Colonic mucosa (tissue), 4 donors: ENCODE results near the gene PIP5K1B. TPM values are rescaled to one million over a fixed set of nuclear protein-coding genes. Genes with fewer than 3 reads are reported as not detected.

Experiments used
- DNase-seq: peaks from one replicate; pipeline ENCODE4 v3.0.0-alpha.2; 2020
- H3K27ac ChIP-seq: fragments of 200-600 bp; one replicate; pipeline ENCODE4 v1.8.0; 2021
- H3K27me3 ChIP-seq: fragments of 200-600 bp; one replicate; pipeline ENCODE4 v1.8.0; 2021
- H3K36me3 ChIP-seq: fragments of 200-600 bp; one replicate; pipeline ENCODE4 v1.8.0; 2021
- H3K4me1 ChIP-seq: fragments of 200-600 bp; one replicate; pipeline ENCODE4 v1.8.0; 2021; ENCODE audit warnings: mild to moderate bottlenecking
- H3K4me3 ChIP-seq: fragments of 200-600 bp; one replicate; pipeline ENCODE4 v1.8.0; 2021
- H3K9ac ChIP-seq, 2 donors: one replicate each; pipeline ENCODE4 v1.7.0; 2013; ENCODE audit warnings: control low read depth in 2 of 2, low read depth in 2 of 2, low read length in 2 of 2
- H3K9me3 ChIP-seq: fragments of 200-600 bp; one replicate; pipeline ENCODE4 v1.8.0; 2021
- intact Hi-C: fragments of 100-400 bp; cut with DNase I; formaldehyde crosslinking; loops from one replicate; pipeline ENCODE4 v1.14.1; 2022
- total RNA-seq, 2 donors: library from RNA; stranded (reverse); fragmentation: NEBNext Ultra II Directional in 1 of 2; extraction: Animal tissue kit (Norgen Biotek cat#: 25700) in 1 of 2; gene quantifications; one replicate each; pipeline ENCODE4 v1.2.1, GENCODE V29; 2021
- TF ChIP-seq, protein P1 (sequence below): fragments of 200-600 bp; IDR thresholded peaks from one replicate; pipeline ENCODE4 v1.8.0; 2022; ENCODE audit warnings: antibody characterized with exemption, mild to moderate bottlenecking
- donor health status: healthy.
- donor health status: DM: no; HTN: no; CAD: no.
- donor health status: DM: no; HTN: no; CAD: no.

PIP5K1B gene
- total RNA-seq, 2 donors from 2014 or later: 59.2 to 74.2 TPM

GRCh38 chr9:68852941-68853340 is 147.9 kb downstream of the PIP5K1B start:
- TF ChIP-seq, protein P1, sequence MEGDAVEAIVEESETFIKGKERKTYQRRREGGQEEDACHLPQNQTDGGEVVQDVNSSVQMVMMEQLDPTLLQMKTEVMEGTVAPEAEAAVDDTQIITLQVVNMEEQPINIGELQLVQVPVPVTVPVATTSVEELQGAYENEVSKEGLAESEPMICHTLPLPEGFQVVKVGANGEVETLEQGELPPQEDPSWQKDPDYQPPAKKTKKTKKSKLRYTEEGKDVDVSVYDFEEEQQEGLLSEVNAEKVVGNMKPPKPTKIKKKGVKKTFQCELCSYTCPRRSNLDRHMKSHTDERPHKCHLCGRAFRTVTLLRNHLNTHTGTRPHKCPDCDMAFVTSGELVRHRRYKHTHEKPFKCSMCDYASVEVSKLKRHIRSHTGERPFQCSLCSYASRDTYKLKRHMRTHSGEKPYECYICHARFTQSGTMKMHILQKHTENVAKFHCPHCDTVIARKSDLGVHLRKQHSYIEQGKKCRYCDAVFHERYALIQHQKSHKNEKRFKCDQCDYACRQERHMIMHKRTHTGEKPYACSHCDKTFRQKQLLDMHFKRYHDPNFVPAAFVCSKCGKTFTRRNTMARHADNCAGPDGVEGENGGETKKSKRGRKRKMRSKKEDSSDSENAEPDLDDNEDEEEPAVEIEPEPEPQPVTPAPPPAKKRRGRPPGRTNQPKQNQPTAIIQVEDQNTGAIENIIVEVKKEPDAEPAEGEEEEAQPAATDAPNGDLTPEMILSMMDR: no peak
- intact Hi-C loops: no loop called here
- no peak overlapping the region for H3K27ac ChIP-seq
- H3K4me3 ChIP-seq: no peak overlapping the region
- DNase-seq: no peak
- H3K27me3 ChIP-seq: no peaks in the 10 kb centered on the region
- no peaks in the 10 kb centered on the region for H3K9me3 ChIP-seq
- no peaks in the 10 kb centered on the region for H3K36me3 ChIP-seq
- H3K9ac ChIP-seq: no peak overlapping the region
- H3K4me1 ChIP-seq: no peaks in the 10 kb centered on the region

- intact Hi-C loops: no loop called here
- Histone ChIP-seq H3K4me1 (no peaks in the 10 kb centered on the region), H3K36me3 (no peaks in the 10 kb centered on the region), H3K27ac (no peak overlapping the region), H3K9ac (no peak overlapping the region), H3K9me3 (no peaks in the 10 kb centered on the region), H3K27me3 (no peaks in the 10 kb centered on the region), H3K4me3 (no peak overlapping the region)
- DNase-seq: no peak
- TF ChIP-seq, protein P1: no peak
Observed at GRCh38 chr9:68859347-68859746, 154.3 kb downstream of the PIP5K1B start.

- DNase-seq: no peak
- TF ChIP-seq, protein P1: no peak
- Histone ChIP-seq H3K27ac (no peak overlapping the region), H3K27me3 (no peaks in the 10 kb centered on the region), H3K9ac (no peak overlapping the region), H3K4me3 (no peak overlapping the region), H3K36me3 (no peaks in the 10 kb centered on the region), H3K4me1 (no peaks in the 10 kb centered on the region), H3K9me3 (no peaks in the 10 kb centered on the region)
- intact Hi-C loops: no loop called here
Observed at GRCh38 chr9:68860419-68860818, 155.4 kb downstream of the PIP5K1B start.

- Histone ChIP-seq H3K4me1 (no peaks in the 10 kb centered on the region), H3K27ac (no peak overlapping the region), H3K9me3 (no peaks in the 10 kb centered on the region), H3K4me3 (no peak overlapping the region), H3K36me3 (no peaks in the 10 kb centered on the region), H3K9ac (no peak overlapping the region), H3K27me3 (no peaks in the 10 kb centered on the region)
- TF ChIP-seq, protein P1: no peak
- DNase-seq: no peak
- intact Hi-C loops: no loop called here
Observed at GRCh38 chr9:68861436-68861835, 156.4 kb downstream of the PIP5K1B start.

DNA sequence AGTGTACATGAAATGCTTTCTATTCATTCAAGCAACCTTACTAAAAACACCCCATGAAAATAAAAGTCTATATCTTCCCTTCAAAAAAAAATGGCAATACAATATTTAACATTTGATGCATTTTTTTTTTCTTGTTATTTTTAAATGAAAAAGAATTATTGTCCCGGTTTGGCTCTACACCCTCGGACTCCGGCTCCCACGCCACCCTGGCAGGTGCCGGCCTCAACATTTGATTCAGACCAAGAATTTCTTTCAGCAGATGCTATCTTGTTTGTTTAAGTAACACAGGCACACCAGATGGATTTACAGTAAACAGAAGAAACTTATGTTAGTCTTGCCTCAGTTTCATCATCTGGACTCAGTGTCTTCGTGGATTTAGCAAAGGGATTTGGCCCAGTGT is 162.0 kb downstream of the PIP5K1B start:
- TF ChIP-seq, protein P1: no peak
- no peaks in the 10 kb centered on the region for H3K27me3 ChIP-seq
- no peaks in the 10 kb centered on the region for H3K36me3 ChIP-seq
- no peak overlapping the region for H3K9ac ChIP-seq
- intact Hi-C loops: no loop called here
- H3K27ac ChIP-seq: no peak overlapping the region
- H3K9me3 ChIP-seq: no peaks in the 10 kb centered on the region
- no peaks in the 10 kb centered on the region for H3K4me1 ChIP-seq
- H3K4me3 ChIP-seq: no peak overlapping the region
- no peak for DNase-seq

- H3K36me3 ChIP-seq: no peaks in the 10 kb centered on the region
- intact Hi-C loops: no loop called here
- no peak overlapping the region for H3K4me3 ChIP-seq
- no peaks in the 10 kb centered on the region for H3K27me3 ChIP-seq
- no peak for DNase-seq
- no peaks in the 10 kb centered on the region for H3K4me1 ChIP-seq
- TF ChIP-seq, protein P1: no peak
- H3K27ac ChIP-seq: no peak overlapping the region
- no peak overlapping the region for H3K9ac ChIP-seq
- no peaks in the 10 kb centered on the region for H3K9me3 ChIP-seq
Observed at GRCh38 chr9:68869022-68869421, 164.0 kb downstream of the PIP5K1B start.
